PC-9 (cell line): ENCODE measurements around the gene RASSF3.

Source experiments
- CTCF ChIP-seq: fragments of 200-600 bp; sonication (generic); conservative IDR thresholded peaks from 2 replicates; pipeline ENCODE4 v1.6.1; 2017; ENCODE audit warnings: mixed run types, antibody characterized with exemption, mild to moderate bottlenecking, moderate library complexity
- EZH2 ChIP-seq: fragments of 200-600 bp; sonication (generic); IDR thresholded peaks from 2 replicates; pipeline ENCODE4 v1.8.0; 2017; ENCODE audit warnings: antibody characterized with exemption, low read depth

- no peak for TF ChIP-seq CTCF
- TF ChIP-seq EZH2: no peak
Observed at GRCh38 chr12:64610660-64611340, 505 bp downstream of the RASSF3 start.
